ENCODE data around the gene ADGRL3.

GRCh38 chr4:61540944-61541343 lies 340.8 kb downstream of the ADGRL3 start:
- no peak for TF ChIP-seq CTCF (IDR thresholded peaks at IDR 0.05; ENCODE audit: low read length)
- TF ChIP-seq EZH2 (IDR thresholded peaks at IDR 0.05; ENCODE audit: borderline replicate concordance, low read length): no peak

All from OCI-LY1 (cell line).